Natural killer cell (primary cell): ENCODE measurements around the gene AKAIN1. TPM values are rescaled to one million over a fixed set of nuclear protein-coding genes. Genes with fewer than 3 reads are reported as not detected.

Experiments
- ATAC-seq, 3 donors: fragments of 150-1000 bp in 2 of 3; fragments of 200-7000 bp in 1 of 3; cut with Tn5 transposase; 1 replicate in 1 of 3; 2 replicates in 2 of 3; pipeline ENCODE4 v1.10.0; 2021; ENCODE audit warnings: mild to moderate bottlenecking in 2 of 3, moderate library complexity in 2 of 3
- DNase-seq, 2 donors: peaks; one replicate each; pipeline versions ENCODE4 v3.0.0 to v3.0.0-alpha.2; 2013 to 2021; ENCODE audit warnings: mixed read lengths in 1 of 2
- H3K27ac ChIP-seq: one replicate; pipeline ENCODE4 v1.5.1; 2013; ENCODE audit warnings: mild to moderate bottlenecking, low read length
- H3K27me3 ChIP-seq: one replicate; pipeline ENCODE4 v1.6.1; 2013; ENCODE audit warnings: low read length; ENCODE audit not compliant: control insufficient read depth, insufficient read depth
- H3K36me3 ChIP-seq: one replicate; pipeline ENCODE4 v1.6.1; 2013; ENCODE audit warnings: low read length; ENCODE audit not compliant: control insufficient read depth, insufficient read depth
- H3K4me1 ChIP-seq: one replicate; pipeline ENCODE4 v1.6.1; 2013; ENCODE audit warnings: low read length; ENCODE audit not compliant: control insufficient read depth, insufficient read depth
- H3K4me3 ChIP-seq: one replicate; pipeline ENCODE4 v1.5.1; 2013; ENCODE audit warnings: low read length
- H3K9me3 ChIP-seq: one replicate; pipeline ENCODE4 v1.6.1; 2013; ENCODE audit warnings: low read length; ENCODE audit not compliant: control insufficient read depth, insufficient read depth
- H3K27ac Mint-ChIP-seq, 2 donors: one replicate each; pipeline ENCODE4 v1.8.0; 2022; ENCODE audit warnings: mild to moderate bottlenecking in 2 of 2, mixed read lengths in 2 of 2, moderate library complexity in 1 of 2
- H3K27me3 Mint-ChIP-seq, 2 donors: one replicate each; pipeline ENCODE4 v1.8.0; 2022; ENCODE audit warnings: low read depth in 2 of 2, mixed read lengths in 2 of 2
- H3K36me3 Mint-ChIP-seq: one replicate; pipeline ENCODE4 v1.8.0; 2022; ENCODE audit warnings: mixed read lengths
- H3K4me1 Mint-ChIP-seq, 2 donors: one replicate each; pipeline ENCODE4 v1.8.0; 2022; ENCODE audit warnings: mixed read lengths in 2 of 2
- H3K4me3 Mint-ChIP-seq: one replicate; pipeline ENCODE4 v1.8.0; 2022; ENCODE audit warnings: mild to moderate bottlenecking, moderate library complexity, mixed read lengths
- H3K9me3 Mint-ChIP-seq, 2 donors: one replicate each; pipeline ENCODE4 v1.8.0; 2022; ENCODE audit warnings: mixed read lengths in 2 of 2
- WGBS: methylation state at CpG from one replicate; pipeline ENCODE4 v1.1.7; 2013; ENCODE audit warnings: missing lambda C conversion rate; ENCODE audit not compliant: insufficient coverage; 5-methylcytosine and 5-hydroxymethylcytosine counted together
- intact Hi-C: fragments of 100-400 bp; cut with micrococcal nuclease; formaldehyde crosslinking; loops from one replicate; pipeline ENCODE4 v1.14.2; 2022
- total RNA-seq, 4 donors: library from RNA; stranded (reverse); fragments of 120-200 nt in 1 of 4; gene quantifications; one replicate each; pipeline versions ENCODE4 v1.2.3 to v1.2.4, GENCODE V29; 2013 to 2022
- TF ChIP-seq, protein P1 (sequence below): fragments of 200-600 bp; IDR thresholded peaks from one replicate; pipeline ENCODE4 v1.8.0; 2022; ENCODE audit warnings: antibody characterized with exemption

Gene AKAIN1
- total RNA-seq, 3 donors from 2014 or later (not counting 1 experiment from before 2014, with no cell fraction given), result not detected

DNA sequence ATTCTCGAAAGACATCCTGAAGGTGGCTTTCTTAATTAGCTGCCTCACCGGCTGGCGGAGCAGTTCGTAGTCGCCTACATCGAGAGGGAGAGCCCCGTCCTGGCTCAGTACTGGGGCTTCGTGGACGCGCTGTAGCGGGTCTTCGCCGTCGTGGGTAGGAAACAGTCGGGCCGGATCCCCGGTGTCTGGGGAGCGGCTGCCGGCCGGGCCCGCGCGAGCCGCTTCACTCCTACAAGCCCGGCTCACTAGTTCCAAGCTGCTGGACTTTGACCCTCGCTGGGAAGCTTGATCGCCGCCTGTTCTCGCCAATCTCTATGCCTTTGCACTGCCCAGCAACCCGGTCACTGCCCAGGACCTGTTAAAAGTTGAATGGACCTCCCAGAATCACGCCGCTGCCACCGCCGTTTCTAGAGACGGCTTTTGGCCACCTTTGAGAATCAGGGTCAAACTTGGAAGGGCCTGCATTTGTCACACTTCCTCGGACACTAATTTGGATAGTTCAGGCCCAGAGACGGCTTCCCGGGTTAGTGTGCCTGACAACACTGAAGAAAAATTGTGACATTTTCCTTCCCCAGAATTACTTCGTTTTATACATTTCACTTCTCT is 41.4 kb upstream of the AKAIN1 start:
- Mint-ChIP-seq H3K36me3 (peaks cover 11% of the 10 kb centered on the region), H3K27me3 (peaks cover 10 to 12% of the 10 kb centered on the region in 2 donors), H3K4me1 (peaks cover 26 to 47% of the 10 kb centered on the region in 2 donors), H3K9me3 (no peaks in the 10 kb centered on the region), H3K27ac (peak overlapping the region; percentile 97), H3K4me3 (peak overlapping the region; percentile 95)
- no peaks in the 10 kb centered on the region for H3K9me3 ChIP-seq
- peaks cover 14% of the 10 kb centered on the region for H3K36me3 ChIP-seq
- intact Hi-C loops, result loop anchor here (1.0 kb wide), 1 partner anchor 56 kb away; no protein-coding TSS in a partner anchor
- peak overlapping the region; percentile 94 for H3K27ac ChIP-seq
- WGBS, result 3% methylated on average over 39 of the region's 39 CpGs
- H3K27me3 ChIP-seq, result peaks cover 2% of the 10 kb centered on the region
- peaks cover 14% of the 10 kb centered on the region for H3K4me1 ChIP-seq
- TF ChIP-seq, protein P1, sequence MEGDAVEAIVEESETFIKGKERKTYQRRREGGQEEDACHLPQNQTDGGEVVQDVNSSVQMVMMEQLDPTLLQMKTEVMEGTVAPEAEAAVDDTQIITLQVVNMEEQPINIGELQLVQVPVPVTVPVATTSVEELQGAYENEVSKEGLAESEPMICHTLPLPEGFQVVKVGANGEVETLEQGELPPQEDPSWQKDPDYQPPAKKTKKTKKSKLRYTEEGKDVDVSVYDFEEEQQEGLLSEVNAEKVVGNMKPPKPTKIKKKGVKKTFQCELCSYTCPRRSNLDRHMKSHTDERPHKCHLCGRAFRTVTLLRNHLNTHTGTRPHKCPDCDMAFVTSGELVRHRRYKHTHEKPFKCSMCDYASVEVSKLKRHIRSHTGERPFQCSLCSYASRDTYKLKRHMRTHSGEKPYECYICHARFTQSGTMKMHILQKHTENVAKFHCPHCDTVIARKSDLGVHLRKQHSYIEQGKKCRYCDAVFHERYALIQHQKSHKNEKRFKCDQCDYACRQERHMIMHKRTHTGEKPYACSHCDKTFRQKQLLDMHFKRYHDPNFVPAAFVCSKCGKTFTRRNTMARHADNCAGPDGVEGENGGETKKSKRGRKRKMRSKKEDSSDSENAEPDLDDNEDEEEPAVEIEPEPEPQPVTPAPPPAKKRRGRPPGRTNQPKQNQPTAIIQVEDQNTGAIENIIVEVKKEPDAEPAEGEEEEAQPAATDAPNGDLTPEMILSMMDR, result no peak
- peak overlapping the region; percentile 68 for H3K4me3 ChIP-seq
- DNase-seq (peak in 1 of 2 donors; percentile 69), ATAC-seq (peak; percentile 58 to 74 (median 59))

DNA sequence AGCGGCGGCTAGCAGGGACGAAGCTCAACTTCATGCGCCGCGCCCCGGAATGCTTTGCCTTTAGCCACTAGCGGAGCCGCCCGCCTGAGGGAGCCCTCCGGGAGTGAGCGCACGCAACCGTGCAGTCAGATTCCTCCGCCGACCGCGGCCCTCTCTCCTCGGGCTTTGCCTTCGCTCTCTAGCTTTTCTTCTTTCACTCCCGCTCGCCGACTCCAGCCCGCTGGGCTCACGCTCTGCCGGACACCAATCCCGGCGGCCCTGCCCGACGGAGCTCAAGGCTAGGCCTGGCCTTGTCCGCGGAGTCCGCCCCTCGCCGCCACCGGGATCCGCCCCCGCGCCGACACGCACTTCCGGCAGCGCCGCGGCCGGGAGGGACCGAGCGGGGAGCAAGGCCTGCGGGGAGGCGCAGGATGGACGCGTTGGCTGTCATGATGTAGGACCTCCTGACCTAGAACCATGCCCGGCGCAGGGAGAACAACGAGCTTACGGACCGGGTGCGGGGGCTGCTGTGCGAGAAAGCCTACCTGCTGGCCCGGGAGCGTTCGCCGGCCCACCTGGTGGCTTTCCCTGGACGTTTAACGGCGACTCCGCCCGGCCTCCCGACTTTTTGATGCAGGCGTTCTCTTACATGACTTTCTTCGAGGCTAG is 40.8 kb upstream of the AKAIN1 start:
- Histone ChIP-seq H3K4me1 (peaks cover 14% of the 10 kb centered on the region), H3K36me3 (peaks cover 11% of the 10 kb centered on the region), H3K27me3 (peaks cover 2% of the 10 kb centered on the region), H3K9me3 (no peaks in the 10 kb centered on the region), H3K27ac (peak overlapping the region; percentile 94), H3K4me3 (peak overlapping the region; percentile 68)
- TF ChIP-seq, protein P1, result peak; percentile 11
- intact Hi-C loops, result loop anchor here (1.0 kb wide), 1 partner anchor 56 kb away; no protein-coding TSS in a partner anchor
- peak overlapping the region; percentile 97 for H3K27ac Mint-ChIP-seq
- H3K27me3 Mint-ChIP-seq, result peaks cover 11 to 16% of the 10 kb centered on the region in 2 donors
- ATAC-seq (peak; percentile 88 to 96 (median 90)), DNase-seq (peak; percentile 89 to 91)
- H3K9me3 Mint-ChIP-seq, result no peaks in the 10 kb centered on the region
- peaks cover 11% of the 10 kb centered on the region for H3K36me3 Mint-ChIP-seq
- under 1% methylated on average over 71 of the region's 71 CpGs for WGBS
- H3K4me3 Mint-ChIP-seq, result peak overlapping the region; percentile 95
- peaks cover 26 to 47% of the 10 kb centered on the region in 2 donors for H3K4me1 Mint-ChIP-seq

DNA sequence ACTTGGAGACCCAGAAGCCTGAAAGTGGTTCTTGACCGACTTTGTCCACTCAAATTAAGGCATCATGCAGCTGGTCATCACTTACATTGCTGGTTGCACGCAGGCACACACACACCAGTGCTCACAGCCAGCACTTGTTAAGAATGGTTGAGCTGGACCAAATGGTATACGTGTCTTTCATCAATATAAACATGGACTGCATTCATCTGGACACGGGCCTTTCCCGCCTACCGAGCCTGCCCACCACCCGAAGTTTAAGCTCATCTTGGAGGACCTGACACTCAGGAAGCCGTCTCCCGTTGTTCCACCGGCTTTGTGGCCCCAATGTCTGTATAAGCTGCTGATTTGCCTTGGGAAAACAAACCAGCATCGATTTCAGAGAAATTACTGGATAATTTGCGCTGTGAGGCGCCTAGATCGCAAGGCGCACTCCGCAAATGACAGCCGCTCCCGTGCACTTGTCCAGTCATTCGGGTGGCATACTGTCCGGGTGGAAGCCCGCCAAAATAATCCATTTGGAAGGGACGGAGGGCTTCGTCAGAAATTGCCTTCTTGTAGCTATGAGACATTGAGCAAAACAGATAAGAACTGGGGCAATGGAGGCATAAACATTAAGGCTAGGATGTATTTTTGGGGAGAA is 40.1 kb upstream of the AKAIN1 start:
- Histone ChIP-seq H3K9me3 (no peaks in the 10 kb centered on the region), H3K4me1 (peaks cover 14% of the 10 kb centered on the region), H3K27me3 (peaks cover 5% of the 10 kb centered on the region), H3K4me3 (peak overlapping the region; percentile 68), H3K36me3 (peaks cover 7% of the 10 kb centered on the region), H3K27ac (peak overlapping the region; percentile 94)
- TF ChIP-seq, protein P1, result no peak
- WGBS, result 5% methylated on average over 23 of the region's 23 CpGs
- ATAC-seq (peak; percentile 3 to 18 (median 12)), DNase-seq (no peak)
- H3K4me3 Mint-ChIP-seq, result peak overlapping the region; percentile 95
- H3K36me3 Mint-ChIP-seq, result peaks cover 12% of the 10 kb centered on the region
- peaks cover 15 to 20% of the 10 kb centered on the region in 2 donors for H3K27me3 Mint-ChIP-seq
- H3K27ac Mint-ChIP-seq, result peak overlapping the region; percentile 97
- no peaks in the 10 kb centered on the region for H3K9me3 Mint-ChIP-seq
- H3K4me1 Mint-ChIP-seq, result peaks cover 26 to 41% of the 10 kb centered on the region in 2 donors
- intact Hi-C loops, result no loop called here
